WTC11 (cell line): ENCODE results near the gene UBASH3B. TPM values are rescaled to one million over a fixed set of nuclear protein-coding genes. Genes with fewer than 3 reads are reported as not detected.

Experiments
- ATAC-seq: fragments of 200-7000 bp; cut with Tn5 transposase; 2 replicates; pipeline ENCODE4 v1.10.0; 2021; ENCODE audit warnings: mild to moderate bottlenecking, moderate library complexity
- CTCF ChIA-PET: fragments of 300-600 bp; sonication (Branson Sonifier 250); formaldehyde crosslinking; loops from one replicate; lab custom pipeline; 2021; ENCODE audit warnings: antibody characterized with exemption; lab: Charles Lee
- POLR2A ChIA-PET: fragments of 350-600 bp; sonication (Branson Sonifier 250); formaldehyde crosslinking; loops from one replicate; lab custom pipeline; 2021; ENCODE audit warnings: antibody characterized with exemption; lab: Charles Lee
- DNase-seq: peaks from one replicate; pipeline ENCODE4 v3.0.0; 2021; ENCODE audit warnings: low spot score
- H3K27ac Mint-ChIP-seq: 2 replicates; pipeline ENCODE4 v1.8.0; 2021; ENCODE audit warnings: mixed read lengths
- H3K27me3 Mint-ChIP-seq: 2 replicates; pipeline ENCODE4 v1.8.0; 2021; ENCODE audit warnings: low read depth, mild to moderate bottlenecking, moderate library complexity, mixed read lengths
- H3K36me3 Mint-ChIP-seq: 2 replicates; pipeline ENCODE4 v1.8.0; 2021; ENCODE audit warnings: mixed read lengths
- H3K4me1 Mint-ChIP-seq: 2 replicates; pipeline ENCODE4 v1.8.0; 2022; ENCODE audit warnings: mixed read lengths
- H3K4me3 Mint-ChIP-seq: 2 replicates; pipeline ENCODE4 v1.8.0; 2021; ENCODE audit warnings: mild to moderate bottlenecking, moderate library complexity, mixed read lengths
- H3K9me3 Mint-ChIP-seq: 2 replicates; pipeline ENCODE4 v1.8.0; 2021; ENCODE audit warnings: mixed read lengths
- ATF2 ChIP-seq: sonication (generic); formaldehyde crosslinking; IDR thresholded peaks from 2 replicates; pipeline ENCODE4 v1.8.1; 2022; ENCODE audit warnings: low read depth, missing genetic modification reagents, borderline replicate concordance
- ATF3 ChIP-seq: sonication (generic); formaldehyde crosslinking; conservative IDR thresholded peaks from 2 replicates; pipeline ENCODE4 v1.8.1; 2022; ENCODE audit warnings: mild to moderate bottlenecking, missing genetic modification reagents
- CBFB ChIP-seq: sonication (generic); formaldehyde crosslinking; IDR thresholded peaks from 2 replicates; pipeline ENCODE4 v1.8.1; 2022; ENCODE audit warnings: mild to moderate bottlenecking, low read depth, missing genetic modification reagents
- E2F4 ChIP-seq: sonication (generic); formaldehyde crosslinking; IDR thresholded peaks from 2 replicates; pipeline ENCODE4 v1.8.1; 2022; ENCODE audit warnings: low read depth, mild to moderate bottlenecking, moderate library complexity, missing genetic modification reagents, borderline replicate concordance
- ESRRA ChIP-seq: sonication (generic); formaldehyde crosslinking; IDR thresholded peaks from 2 replicates; pipeline ENCODE4 v1.8.1; 2022; ENCODE audit warnings: mild to moderate bottlenecking, missing genetic modification reagents, borderline replicate concordance
- ETV6 ChIP-seq: sonication (generic); formaldehyde crosslinking; IDR thresholded peaks from 2 replicates; pipeline ENCODE4 v1.8.1; 2022; ENCODE audit warnings: mild to moderate bottlenecking, missing genetic modification reagents
- FOXK1 ChIP-seq: sonication (generic); formaldehyde crosslinking; IDR thresholded peaks from 2 replicates; pipeline ENCODE4 v1.8.0; 2022; ENCODE audit warnings: mild to moderate bottlenecking, moderate library complexity, missing genetic modification reagents
- GRHL2 ChIP-seq: fragments of 250-450 bp; sonication (Bioruptor Pico); IDR thresholded peaks from 2 replicates; pipeline ENCODE4 v1.8.0; 2022; ENCODE audit warnings: mild to moderate bottlenecking, moderate library complexity; ENCODE audit not compliant: insufficient replicate concordance, severe bottlenecking
- NFATC4 ChIP-seq: fragments of 250-450 bp; sonication (Bioruptor Pico); IDR thresholded peaks from 2 replicates; pipeline ENCODE4 v1.9.0; 2021; ENCODE audit warnings: mild to moderate bottlenecking
- NR3C1 ChIP-seq: sonication (generic); formaldehyde crosslinking; conservative IDR thresholded peaks from 2 replicates; pipeline ENCODE4 v1.8.1; 2023; ENCODE audit warnings: low read depth, mild to moderate bottlenecking, missing genetic modification reagents
- PRRX2 ChIP-seq: fragments of 250-450 bp; sonication (Bioruptor Pico); IDR thresholded peaks from 2 replicates; pipeline ENCODE4 v1.8.0; 2021; ENCODE audit warnings: mild to moderate bottlenecking
- RORB ChIP-seq: fragments of 250-450 bp; sonication (Bioruptor Pico); IDR thresholded peaks from 2 replicates; pipeline ENCODE4 v1.9.0; 2021; ENCODE audit warnings: mild to moderate bottlenecking
- SMAD3 ChIP-seq: sonication (generic); formaldehyde crosslinking; IDR thresholded peaks from 2 replicates; pipeline ENCODE4 v1.8.0; 2022; ENCODE audit warnings: missing genetic modification reagents, mild to moderate bottlenecking, borderline replicate concordance
- SOX15 ChIP-seq: fragments of 250-450 bp; sonication (Bioruptor Pico); IDR thresholded peaks from 2 replicates; pipeline ENCODE4 v1.9.0; 2021; ENCODE audit warnings: mild to moderate bottlenecking
- TEAD1 ChIP-seq: sonication (generic); formaldehyde crosslinking; IDR thresholded peaks from 2 replicates; pipeline ENCODE4 v1.8.0; 2022; ENCODE audit warnings: mild to moderate bottlenecking, missing genetic modification reagents
- TP53 ChIP-seq: sonication (generic); formaldehyde crosslinking; IDR thresholded peaks from 2 replicates; pipeline ENCODE4 v1.8.1; 2023; ENCODE audit warnings: mild to moderate bottlenecking, missing genetic modification reagents
- ZBTB21 ChIP-seq: sonication (generic); formaldehyde crosslinking; IDR thresholded peaks from 2 replicates; pipeline ENCODE4 v1.8.1; 2023; ENCODE audit warnings: mild to moderate bottlenecking, missing genetic modification reagents, borderline replicate concordance
- ZNF138 ChIP-seq: sonication (generic); formaldehyde crosslinking; conservative IDR thresholded peaks from 2 replicates; pipeline ENCODE4 v1.8.1; 2022; ENCODE audit warnings: mild to moderate bottlenecking, moderate library complexity, missing genetic modification reagents
- ZNF281 ChIP-seq: sonication (generic); formaldehyde crosslinking; IDR thresholded peaks from 2 replicates; pipeline ENCODE4 v1.8.0; 2023; ENCODE audit warnings: mild to moderate bottlenecking, missing genetic modification reagents
- ZNF532 ChIP-seq: fragments of 250-450 bp; sonication (Bioruptor Pico); IDR thresholded peaks from 2 replicates; pipeline ENCODE4 v1.9.0; 2021; ENCODE audit warnings: mild to moderate bottlenecking, borderline replicate concordance
- total RNA-seq: library from RNA; stranded (reverse); gene quantifications from 3 replicates; pipeline ENCODE4 v1.2.3, GENCODE V29; 2021

Gene UBASH3B
- total RNA-seq, 1 experiment from 2014 or later = 21.1 TPM

GRCh38 chr11:122700666-122701065 is 45.1 kb downstream of the UBASH3B start:
- ChIA-PET CTCF (no interaction called here), POLR2A (no interaction called here)
- no peaks in the 10 kb centered on the region for H3K27me3 Mint-ChIP-seq
- no peak overlapping the region for H3K4me3 Mint-ChIP-seq
- H3K9me3 Mint-ChIP-seq = no peaks in the 10 kb centered on the region
- ATAC-seq (no peak), DNase-seq (no peak)
- no peaks in the 10 kb centered on the region for H3K4me1 Mint-ChIP-seq
- H3K36me3 Mint-ChIP-seq = no peaks in the 10 kb centered on the region
- no peak overlapping the region for H3K27ac Mint-ChIP-seq
- TF ChIP-seq GRHL2 (CRISPR knock-in tag) (no peak), SOX15 (CRISPR knock-in tag) (no peak), TP53 (CRISPR knock-in tag) (no peak), ZNF138 (CRISPR knock-in tag) (no peak), TEAD1 (CRISPR knock-in tag) (no peak)
- TF ChIP-seq, all 79 proteins: peak for 0

GRCh38 chr11:122701143-122701542 is 45.6 kb downstream of the UBASH3B start:
- no peaks in the 10 kb centered on the region for H3K4me1 Mint-ChIP-seq
- DNase-seq (no peak), ATAC-seq (no peak)
- no peaks in the 10 kb centered on the region for H3K27me3 Mint-ChIP-seq
- no peak overlapping the region for H3K4me3 Mint-ChIP-seq
- no peaks in the 10 kb centered on the region for H3K9me3 Mint-ChIP-seq
- no peaks in the 10 kb centered on the region for H3K36me3 Mint-ChIP-seq
- ChIA-PET CTCF (no interaction called here), POLR2A (no interaction called here)
- TF ChIP-seq FOXK1 (CRISPR knock-in tag) (no peak), CBFB (no peak), GRHL2 (CRISPR knock-in tag) (no peak)
- H3K27ac Mint-ChIP-seq = no peak overlapping the region

GRCh38 chr11:122703541-122704272 is 48.2 kb downstream of the UBASH3B start:
- ATAC-seq (no peak), DNase-seq (no peak)
- no peaks in the 10 kb centered on the region for H3K9me3 Mint-ChIP-seq
- no peak overlapping the region for H3K27ac Mint-ChIP-seq
- H3K27me3 Mint-ChIP-seq = no peaks in the 10 kb centered on the region
- no peak overlapping the region for H3K4me3 Mint-ChIP-seq
- ChIA-PET POLR2A (no interaction called here), CTCF (no interaction called here)
- H3K36me3 Mint-ChIP-seq = no peaks in the 10 kb centered on the region
- peaks cover 4% of the 10 kb centered on the region; the same call in 1 of the 2 replicates for H3K4me1 Mint-ChIP-seq
- no peak for TF ChIP-seq GRHL2 (CRISPR knock-in tag)
- no peak for TF ChIP-seq PRRX2
- TF ChIP-seq ZNF532 (CRISPR knock-in tag) = no peak
- no peak for TF ChIP-seq ESRRA (CRISPR knock-in tag)
- no peak for TF ChIP-seq ATF2 (CRISPR knock-in tag)
- TF ChIP-seq ATF3 (CRISPR knock-in tag) = no peak
- TF ChIP-seq E2F4 = no peak
- TF ChIP-seq NFATC4 = no peak
- no peak for TF ChIP-seq ZNF281 (CRISPR knock-in tag)
- no peak for TF ChIP-seq SMAD3 (CRISPR knock-in tag)
- no peak for TF ChIP-seq ZBTB21
- TF ChIP-seq NR3C1 (CRISPR knock-in tag) = no peak
- TF ChIP-seq ETV6 (CRISPR knock-in tag) = no peak
- TF ChIP-seq RORB = no peak
